Measurements from ENCODE around the gene GRIK1. TPM values are rescaled to one million over a fixed set of nuclear protein-coding genes. Genes with fewer than 3 reads are reported as not detected.

Gene GRIK1
- total RNA-seq, 2 donors from 2014 or later: not detected

DNA sequence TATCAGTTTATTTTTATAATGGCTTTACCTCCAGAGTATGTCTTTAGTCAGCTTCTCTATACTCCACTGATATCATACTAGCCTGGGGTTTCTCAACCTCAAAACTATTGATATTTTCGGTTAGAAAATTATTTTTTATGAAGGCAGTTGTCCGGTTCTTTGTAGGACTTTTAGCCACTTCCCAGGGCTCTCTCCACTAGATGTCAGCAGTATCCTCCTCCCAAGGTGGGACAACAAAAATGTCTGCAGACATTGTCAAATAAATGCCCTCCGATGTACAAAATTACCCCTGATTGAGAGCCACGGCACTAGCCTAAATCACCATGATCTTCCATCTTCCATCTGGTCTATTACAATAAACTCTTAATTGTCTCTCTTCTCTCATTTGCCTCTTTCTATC lies 4.1 kb upstream of the GRIK1 start:
- H3K36me3 Mint-ChIP-seq (ENCODE audit: low read depth): peaks cover 3% of the 10 kb centered on the region
- H3K27ac Mint-ChIP-seq: no peak overlapping the region
- peaks cover 15% of the 10 kb centered on the region for H3K27me3 Mint-ChIP-seq
- no peaks in the 10 kb centered on the region for H3K9me3 ChIP-seq (ENCODE audit: control insufficient read depth, low read length, poor library complexity, severe bottlenecking)
- no peak overlapping the region for H3K4me3 Mint-ChIP-seq
- no peak for DNase-seq
- ATAC-seq: no peak
- peaks cover 4% of the 10 kb centered on the region for H3K4me1 Mint-ChIP-seq

DNA sequence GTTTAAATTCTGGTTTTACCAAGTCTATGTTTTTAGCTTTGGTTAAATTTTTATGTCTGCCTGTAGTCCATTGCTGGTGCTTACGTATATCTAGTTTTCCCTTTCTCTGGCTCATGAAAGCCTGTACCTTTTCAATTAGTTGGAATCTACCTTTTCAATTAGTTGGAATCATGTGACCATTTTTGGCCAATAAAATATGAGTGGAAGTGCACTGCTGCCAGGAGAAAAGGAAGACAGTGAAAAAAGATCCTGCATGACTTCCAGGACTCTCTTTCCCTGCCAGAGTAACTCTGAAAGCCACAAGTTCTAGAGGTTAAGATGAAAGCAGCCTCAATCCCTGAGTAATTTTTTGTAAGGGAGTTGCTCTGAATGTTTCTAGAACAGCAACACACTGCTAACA lies 2.2 kb upstream of the GRIK1 start:
- no peak for ATAC-seq
- Mint-ChIP-seq H3K27me3 (peaks cover 27% of the 10 kb centered on the region), H3K4me1 (peaks cover 4% of the 10 kb centered on the region)

DNA sequence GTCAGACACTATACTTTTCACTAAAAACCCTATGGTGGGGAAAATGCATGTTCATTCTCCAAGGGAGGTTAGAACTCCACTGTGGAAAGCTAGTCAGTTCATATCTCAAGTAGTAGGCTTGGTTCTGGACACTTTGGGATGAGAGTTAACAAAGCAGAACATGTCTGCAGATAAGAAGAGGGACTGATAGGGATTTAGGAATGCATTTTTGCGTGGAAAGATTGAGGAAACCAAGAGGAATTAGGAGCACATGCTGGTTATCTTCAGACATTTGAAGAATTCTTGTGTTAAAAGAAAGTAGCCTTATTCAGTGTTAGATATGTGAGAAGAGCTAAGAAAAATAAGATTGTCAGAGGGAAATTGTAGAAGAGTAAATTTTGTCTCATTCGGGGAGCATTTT lies 1.2 kb upstream of the GRIK1 start:
- H3K9me3 ChIP-seq (ENCODE audit: control insufficient read depth, low read length, poor library complexity, severe bottlenecking): no peaks in the 10 kb centered on the region
- peaks cover 30% of the 10 kb centered on the region for H3K27me3 Mint-ChIP-seq
- no peak for DNase-seq
- H3K4me3 Mint-ChIP-seq: no peak overlapping the region
- peaks cover 3% of the 10 kb centered on the region for H3K36me3 Mint-ChIP-seq (ENCODE audit: low read depth)
- peaks cover 4% of the 10 kb centered on the region for H3K4me1 Mint-ChIP-seq
- no peak overlapping the region for H3K27ac Mint-ChIP-seq
- no peak for ATAC-seq

More for the DNA sequence above, 2.2 kb upstream of the GRIK1 start:
- H3K36me3 Mint-ChIP-seq (ENCODE audit: low read depth): peaks cover 3% of the 10 kb centered on the region
- H3K27ac Mint-ChIP-seq: no peak overlapping the region
- no peak for DNase-seq
- no peak overlapping the region for H3K4me3 Mint-ChIP-seq
- no peaks in the 10 kb centered on the region for H3K9me3 ChIP-seq (ENCODE audit: control insufficient read depth, low read length, poor library complexity, severe bottlenecking)

DNA sequence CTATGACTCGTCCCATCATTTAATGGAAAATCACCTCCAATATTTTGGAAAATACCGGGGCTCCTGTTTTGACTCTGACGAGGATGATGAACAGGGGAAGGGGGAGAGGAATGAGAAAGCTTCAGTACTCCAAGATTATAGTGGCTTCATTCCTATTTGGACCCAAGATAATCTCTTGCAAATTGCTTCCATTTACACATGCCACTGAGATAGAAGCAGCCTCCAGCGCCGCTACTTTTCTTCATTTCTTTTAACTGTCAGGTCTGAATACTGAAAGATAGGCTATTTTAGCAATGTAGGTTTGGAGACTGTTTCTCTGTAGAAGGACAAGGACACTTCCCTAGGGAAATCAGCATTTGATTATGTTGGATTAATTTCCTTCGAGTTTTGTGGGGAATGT lies 565 bp upstream of the GRIK1 start:
- Mint-ChIP-seq H3K27ac (no peak overlapping the region), H3K27me3 (peaks cover 30% of the 10 kb centered on the region), H3K4me3 (no peak overlapping the region), H3K4me1 (peaks cover 4% of the 10 kb centered on the region), H3K36me3 (ENCODE audit: low read depth) (peaks cover 3% of the 10 kb centered on the region)
- ATAC-seq (no peak), DNase-seq (no peak)
- no peaks in the 10 kb centered on the region for H3K9me3 ChIP-seq (ENCODE audit: control insufficient read depth, low read length, poor library complexity, severe bottlenecking)

DNA sequence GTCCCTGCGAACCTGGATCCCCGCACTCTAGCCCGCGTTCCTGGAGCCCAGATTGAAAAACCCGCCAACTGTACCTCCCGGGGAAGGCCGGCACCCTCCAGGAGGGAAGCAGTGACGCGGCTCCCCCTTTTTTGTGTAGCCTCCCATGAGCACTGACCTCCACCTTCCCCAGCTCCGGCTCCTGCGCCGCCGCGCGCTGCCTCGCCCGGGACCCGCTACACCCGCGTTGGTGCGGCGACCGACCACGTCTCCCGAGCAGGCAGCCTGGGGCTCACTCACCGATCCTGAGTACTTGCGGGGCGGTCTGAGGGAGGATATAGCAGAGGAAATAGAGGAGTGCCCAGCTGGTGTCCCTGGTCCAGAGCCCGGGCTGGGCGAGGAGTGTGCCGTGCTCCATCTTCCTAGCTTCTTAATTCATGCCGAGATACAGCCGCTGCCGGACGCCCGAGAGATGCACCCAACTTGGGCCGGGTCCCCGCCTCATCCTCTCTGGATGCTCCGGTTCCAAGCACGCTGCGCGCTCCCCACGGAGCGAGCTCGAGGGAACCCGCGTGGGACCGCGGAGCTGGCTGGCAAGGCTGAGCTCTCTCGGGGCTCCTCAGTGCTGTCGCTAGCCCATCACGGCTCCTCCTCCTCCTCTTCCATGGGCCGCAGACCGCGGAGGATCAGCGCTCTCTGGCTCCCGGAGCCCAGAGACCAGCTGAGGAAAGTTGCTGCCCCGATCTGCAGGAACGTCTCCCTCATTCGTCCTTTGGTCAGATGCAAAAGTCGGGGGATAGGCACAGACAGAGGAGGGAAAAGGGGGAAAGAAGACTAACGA lies 482 bp downstream of the GRIK1 start:
- Mint-ChIP-seq H3K27ac (no peak overlapping the region), H3K4me3 (no peak overlapping the region), H3K27me3 (peaks cover 30% of the 10 kb centered on the region), H3K4me1 (peaks cover 4% of the 10 kb centered on the region), H3K36me3 (ENCODE audit: low read depth) (peaks cover 3% of the 10 kb centered on the region)
- ATAC-seq (no peak), DNase-seq (no peak)
- no peaks in the 10 kb centered on the region for H3K9me3 ChIP-seq (ENCODE audit: control insufficient read depth, low read length, poor library complexity, severe bottlenecking)

DNA sequence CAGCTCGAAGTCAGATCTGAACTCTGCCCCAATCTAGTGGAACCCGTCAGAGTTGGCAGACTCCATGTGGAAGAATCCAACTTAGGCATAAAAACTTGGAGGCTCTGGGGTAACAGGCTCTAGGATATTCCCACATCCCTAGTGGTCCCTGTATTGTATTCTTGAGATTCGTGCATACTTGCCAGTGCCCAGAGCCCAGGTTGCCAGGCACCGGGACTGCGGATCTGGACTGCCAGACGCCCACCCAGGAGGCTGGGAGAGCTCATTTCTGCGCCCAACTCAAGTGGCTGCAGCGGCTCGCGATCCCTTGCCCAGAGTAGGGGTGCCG lies 1.1 kb downstream of the GRIK1 start:
- DNase-seq (no peak), ATAC-seq (no peak)
- Mint-ChIP-seq H3K36me3 (ENCODE audit: low read depth) (no peaks in the 10 kb centered on the region), H3K27me3 (peaks cover 30% of the 10 kb centered on the region), H3K27ac (no peak overlapping the region), H3K4me1 (peaks cover 4% of the 10 kb centered on the region), H3K4me3 (no peak overlapping the region)
- H3K9me3 ChIP-seq (ENCODE audit: control insufficient read depth, low read length, poor library complexity, severe bottlenecking): no peaks in the 10 kb centered on the region

DNA sequence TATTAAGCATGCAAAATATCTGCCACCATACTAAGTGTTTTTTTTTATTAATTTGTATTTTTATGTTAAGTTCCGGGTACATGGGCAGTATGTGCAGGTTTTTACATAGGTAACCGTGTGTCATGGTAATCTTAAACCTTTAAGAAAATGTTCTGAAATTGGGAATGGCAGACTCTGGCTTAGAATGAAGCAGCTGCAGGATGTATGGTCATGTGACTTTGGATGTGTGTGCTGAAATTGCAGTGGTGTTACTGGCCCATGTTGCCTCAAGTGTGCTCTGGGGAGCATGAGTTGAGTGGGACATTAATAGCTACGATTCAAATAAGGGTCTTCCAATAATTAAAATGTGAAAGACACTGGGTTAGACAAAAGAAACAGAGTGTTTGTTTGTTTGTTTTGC lies 6.7 kb downstream of the GRIK1 start:
- H3K36me3 Mint-ChIP-seq (ENCODE audit: low read depth): no peaks in the 10 kb centered on the region
- no peaks in the 10 kb centered on the region for H3K9me3 ChIP-seq (ENCODE audit: control insufficient read depth, low read length, poor library complexity, severe bottlenecking)
- no peaks in the 10 kb centered on the region for H3K4me1 Mint-ChIP-seq
- no peak overlapping the region for H3K27ac Mint-ChIP-seq
- DNase-seq (no peak), ATAC-seq (no peak)
- no peak overlapping the region for H3K4me3 Mint-ChIP-seq
- peaks cover 8% of the 10 kb centered on the region for H3K27me3 Mint-ChIP-seq

DNA sequence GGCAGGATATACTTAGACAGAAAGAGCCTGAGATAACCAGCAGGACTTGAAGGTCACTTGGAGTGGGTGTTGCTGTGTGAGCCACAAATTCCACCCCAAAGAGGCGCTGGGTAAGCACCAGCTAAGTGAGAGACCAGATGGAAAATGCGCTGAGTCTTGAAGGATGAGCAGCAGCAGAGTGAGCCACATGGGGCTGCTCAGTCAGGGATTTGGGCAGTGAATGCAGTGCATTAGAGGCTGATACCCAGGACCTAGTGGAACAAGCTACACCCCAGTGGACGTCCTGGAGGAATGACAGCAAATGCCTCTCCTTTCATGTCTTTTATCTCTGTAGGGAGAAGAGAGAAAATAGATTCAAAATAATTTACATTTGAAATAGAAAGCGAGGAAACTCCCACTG lies 11.3 kb downstream of the GRIK1 start:
- H3K9me3 ChIP-seq (ENCODE audit: control insufficient read depth, low read length, poor library complexity, severe bottlenecking): no peaks in the 10 kb centered on the region
- Mint-ChIP-seq H3K4me1 (no peaks in the 10 kb centered on the region), H3K27me3 (no peaks in the 10 kb centered on the region), H3K27ac (no peak overlapping the region), H3K4me3 (no peak overlapping the region), H3K36me3 (ENCODE audit: low read depth) (no peaks in the 10 kb centered on the region)
- DNase-seq (no peak), ATAC-seq (no peak)

DNA sequence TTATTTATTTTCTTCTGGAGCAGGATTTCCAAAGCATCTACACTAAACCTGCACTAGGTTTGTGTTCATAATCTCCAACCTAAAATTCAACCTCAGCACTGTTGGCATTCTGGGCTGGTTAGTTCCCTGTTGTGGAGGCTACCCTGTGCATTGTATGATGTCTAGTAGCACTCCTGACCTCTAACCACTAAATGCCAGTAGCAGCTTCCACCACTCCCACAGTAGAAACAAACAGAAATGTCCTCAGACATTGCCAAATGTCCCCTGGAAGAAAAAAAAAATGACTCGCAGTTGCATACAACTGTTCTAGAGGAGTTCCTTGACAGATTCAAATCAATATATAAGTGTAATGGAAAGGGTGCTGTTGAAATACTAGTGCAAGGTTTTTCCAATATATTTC lies 18.9 kb downstream of the GRIK1 start:
- no peak for DNase-seq
- ATAC-seq: no peak
- H3K36me3 Mint-ChIP-seq (ENCODE audit: low read depth): no peaks in the 10 kb centered on the region
- H3K27ac Mint-ChIP-seq: no peak overlapping the region
- no peaks in the 10 kb centered on the region for H3K9me3 ChIP-seq (ENCODE audit: control insufficient read depth, low read length, poor library complexity, severe bottlenecking)
- no peaks in the 10 kb centered on the region for H3K27me3 Mint-ChIP-seq
- H3K4me3 Mint-ChIP-seq: no peak overlapping the region
- H3K4me1 Mint-ChIP-seq: no peaks in the 10 kb centered on the region

DNA sequence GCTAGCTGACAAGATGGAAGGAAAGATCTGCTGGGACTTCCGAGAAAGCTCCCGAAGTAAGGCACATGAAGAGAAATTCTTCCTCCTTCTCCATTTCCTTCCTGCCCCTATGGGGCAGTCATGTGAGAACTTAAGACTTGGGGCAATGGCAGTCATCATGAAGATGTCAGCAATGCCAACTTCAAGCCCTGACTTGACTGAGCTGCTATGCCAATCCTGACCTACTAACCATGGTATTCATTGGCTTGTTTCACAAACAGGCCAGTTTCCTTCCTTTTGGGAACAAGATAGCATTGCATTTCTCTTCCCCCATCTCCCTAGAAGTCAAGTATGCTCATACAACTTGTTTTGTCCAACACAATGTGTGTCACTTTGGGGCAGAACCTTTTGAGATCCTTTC lies 25.5 kb downstream of the GRIK1 start:
- H3K36me3 Mint-ChIP-seq (ENCODE audit: low read depth): no peaks in the 10 kb centered on the region
- H3K27ac Mint-ChIP-seq: no peak overlapping the region
- H3K27me3 Mint-ChIP-seq: no peaks in the 10 kb centered on the region
- ATAC-seq (no peak), DNase-seq (no peak)
- H3K9me3 ChIP-seq (ENCODE audit: control insufficient read depth, low read length, poor library complexity, severe bottlenecking): no peaks in the 10 kb centered on the region
- no peaks in the 10 kb centered on the region for H3K4me1 Mint-ChIP-seq
- no peak overlapping the region for H3K4me3 Mint-ChIP-seq

DNA sequence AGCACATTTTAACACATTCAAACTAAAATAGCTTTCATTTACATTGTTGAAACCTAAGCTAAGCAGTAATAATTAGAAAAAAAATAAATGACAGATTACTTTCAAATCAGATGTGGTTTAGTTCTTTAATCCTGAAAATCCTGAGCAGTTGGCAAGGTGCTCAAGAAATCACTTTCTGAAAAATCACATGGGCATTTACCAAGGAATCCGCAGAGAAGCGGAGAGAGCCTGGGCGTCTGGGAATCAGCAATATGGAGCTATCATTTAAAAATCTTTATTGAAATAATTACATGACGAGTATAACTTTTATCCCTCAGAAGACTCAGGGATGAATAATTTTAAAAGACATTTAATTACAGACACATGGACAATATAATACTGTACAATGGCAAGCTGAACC lies 30.2 kb downstream of the GRIK1 start:
- Mint-ChIP-seq H3K4me3 (no peak overlapping the region), H3K36me3 (ENCODE audit: low read depth) (no peaks in the 10 kb centered on the region), H3K27ac (no peak overlapping the region), H3K27me3 (no peaks in the 10 kb centered on the region), H3K4me1 (no peaks in the 10 kb centered on the region)
- ATAC-seq (no peak), DNase-seq (no peak)
- H3K9me3 ChIP-seq (ENCODE audit: control insufficient read depth, low read length, poor library complexity, severe bottlenecking): no peaks in the 10 kb centered on the region

DNA sequence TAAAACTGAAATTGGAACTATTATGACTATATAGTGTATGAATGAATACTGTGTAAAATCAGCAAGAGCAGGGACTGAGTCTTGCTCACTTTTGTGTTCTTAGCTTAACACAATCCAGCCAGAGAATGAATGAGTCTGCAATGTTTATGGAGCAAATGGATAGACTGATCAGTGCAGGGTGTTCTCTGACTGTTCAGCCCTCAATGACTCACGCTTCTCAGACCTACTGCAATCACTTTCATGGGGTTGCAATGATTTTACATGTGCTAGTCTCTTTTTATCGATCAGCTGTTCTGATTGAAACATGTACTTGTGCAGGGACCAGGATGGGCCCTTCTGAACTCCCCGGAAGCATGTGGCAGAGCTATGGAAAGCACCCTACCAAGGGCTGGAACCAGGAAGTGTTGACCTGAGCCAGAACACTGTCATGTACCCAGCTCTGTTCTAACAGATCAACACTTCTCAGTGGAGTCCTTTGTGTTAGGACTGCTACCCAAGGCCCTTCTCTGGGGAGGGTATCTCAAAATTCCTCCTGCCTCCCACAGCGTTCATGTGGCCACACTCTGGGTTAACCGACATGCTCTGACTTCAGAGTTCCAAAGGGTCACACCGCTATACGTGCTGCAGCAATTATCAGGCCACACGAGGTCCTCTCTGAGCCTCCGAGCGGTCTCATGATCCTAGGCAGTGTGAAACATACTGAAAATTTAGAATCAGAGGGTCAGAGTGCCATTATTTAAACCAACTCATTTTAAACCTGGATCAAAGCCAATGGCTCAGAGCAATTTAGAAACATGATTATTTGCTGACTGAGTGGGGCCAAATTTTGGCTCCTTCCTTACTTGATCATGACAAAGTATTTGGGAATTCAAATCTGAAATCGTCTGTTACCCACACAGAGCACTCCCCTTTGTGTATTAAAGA lies 35.2 kb downstream of the GRIK1 start:
- H3K4me1 Mint-ChIP-seq: no peaks in the 10 kb centered on the region
- ATAC-seq (no peak), DNase-seq (no peak)
- H3K27ac Mint-ChIP-seq: no peak overlapping the region
- no peaks in the 10 kb centered on the region for H3K27me3 Mint-ChIP-seq
- H3K4me3 Mint-ChIP-seq: no peak overlapping the region
- H3K9me3 ChIP-seq (ENCODE audit: control insufficient read depth, low read length, poor library complexity, severe bottlenecking): no peaks in the 10 kb centered on the region
- no peaks in the 10 kb centered on the region for H3K36me3 Mint-ChIP-seq (ENCODE audit: low read depth)

DNA sequence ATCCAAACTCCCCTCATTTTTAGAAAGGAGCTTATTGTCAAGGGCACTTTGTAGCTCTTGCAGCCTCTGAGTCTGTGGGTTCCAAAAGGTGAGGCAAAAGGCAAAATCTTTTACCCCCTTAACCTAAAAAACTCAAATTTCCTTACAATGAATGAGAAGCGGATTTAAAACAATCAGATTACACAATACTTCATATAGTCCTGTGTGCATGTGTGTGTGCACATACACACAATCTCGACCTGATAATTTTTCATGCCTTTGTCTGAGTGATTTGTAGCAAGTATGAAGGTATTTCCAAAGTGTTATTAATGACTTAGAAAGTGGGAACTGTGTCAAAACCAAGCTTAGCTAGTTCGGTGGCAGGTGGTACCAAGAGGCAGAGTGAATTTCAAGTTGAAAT lies 42.9 kb downstream of the GRIK1 start:
- no peaks in the 10 kb centered on the region for H3K36me3 Mint-ChIP-seq (ENCODE audit: low read depth)
- no peak overlapping the region for H3K4me3 Mint-ChIP-seq
- no peaks in the 10 kb centered on the region for H3K9me3 ChIP-seq (ENCODE audit: control insufficient read depth, low read length, poor library complexity, severe bottlenecking)
- DNase-seq: no peak
- no peak for ATAC-seq
- H3K27me3 Mint-ChIP-seq: no peaks in the 10 kb centered on the region
- no peaks in the 10 kb centered on the region for H3K4me1 Mint-ChIP-seq
- no peak overlapping the region for H3K27ac Mint-ChIP-seq
